Gastrocnemius medialis (tissue), 4 donors: Measurements from ENCODE around the gene SCAP. TPM values are rescaled to one million over a fixed set of nuclear protein-coding genes. Genes with fewer than 3 reads are reported as not detected.

Experiments used
- ATAC-seq, 2 donors: fragments of 150-250 bp; one replicate each; pipeline ENCODE4 v1.9.1; 2016
- DNase-seq, 2 donors: peaks; one replicate each; pipeline ENCODE4 v3.0.0-alpha.2; 2019
- H3K27ac ChIP-seq, 4 donors: fragments of 200-600 bp; sonication (generic); 1 replicate in 1 of 4; 2 replicates in 3 of 4; pipeline ENCODE4 v1.5.1; 2016 to 2018; ENCODE audit warnings: mild to moderate bottlenecking in 2 of 4, moderate library complexity in 1 of 4
- H3K27me3 ChIP-seq, 3 donors: fragments of 200-600 bp; sonication (generic) in 2 of 3; 1 replicate in 1 of 3; 2 replicates in 2 of 3; pipeline versions ENCODE4 v1.5.1 to v1.6.0; 2016 to 2019; ENCODE audit warnings: mild to moderate bottlenecking in 1 of 3, moderate library complexity in 1 of 3
- H3K36me3 ChIP-seq, 2 donors: fragments of 200-600 bp; sonication (generic) in 1 of 2; one replicate each; pipeline ENCODE4 v1.5.1; 2017 to 2018
- H3K4me1 ChIP-seq, 2 donors: fragments of 200-600 bp; sonication (generic) in 1 of 2; one replicate each; pipeline ENCODE4 v1.5.1; 2016 to 2017; ENCODE audit warnings: mild to moderate bottlenecking in 2 of 2
- H3K4me3 ChIP-seq, 4 donors: fragments of 200-600 bp; sonication (generic) in 3 of 4; 1 replicate in 1 of 4; 2 replicates in 3 of 4; pipeline ENCODE4 v1.5.1; 2016 to 2019; ENCODE audit warnings: mild to moderate bottlenecking in 2 of 4
- H3K9me3 ChIP-seq, 3 donors: fragments of 200-600 bp; sonication (generic) in 2 of 3; 1 replicate in 1 of 3; 2 replicates in 2 of 3; pipeline ENCODE4 v1.5.1; 2016 to 2019
- CTCF ChIP-seq, 5 experiments: fragments of 450-650 bp in 3 of 5; fragments of 200-600 bp in 2 of 5; sonication (generic) in 2 of 5; IDR thresholded peaks in 4 of 5; conservative IDR thresholded peaks in 1 of 5; 1 replicate in 4 of 5; 2 replicates in 1 of 5; pipeline ENCODE4 v1.5.1; 2016 to 2019; ENCODE audit warnings: antibody characterized with exemption in 5 of 5, mild to moderate bottlenecking in 3 of 5, moderate library complexity in 3 of 5
- POLR2A ChIP-seq, 2 donors: fragments of 450-650 bp; IDR thresholded peaks; one replicate each; pipeline ENCODE4 v1.6.1; 2017; ENCODE audit warnings: antibody characterized with exemption in 2 of 2, mild to moderate bottlenecking in 2 of 2, moderate library complexity in 2 of 2
- in situ Hi-C, 4 donors: fragments of 200-750 bp; cut with MboI; loops; one replicate each; pipeline versions ENCODE4 v1.15.0 to v1.8.0; 2017; ENCODE audit warnings: low sequenced_read_pairs in 4 of 4
- intact Hi-C: fragments of 100-400 bp; cut with DNase I; formaldehyde crosslinking; loops from one replicate; pipeline ENCODE4 v1.15.1; 2023; ENCODE audit warnings: low total_unique reads
- total RNA-seq, 4 donors: library from RNA; depleted of rRNA; stranded (reverse); fragments of >200 nt; gene quantifications; one replicate each; pipeline versions ENCODE4 v1.1.0 to v1.2.3, GENCODE V29; 2016

Gene SCAP
- total RNA-seq, 4 donors from 2014 or later, result 38.2 to 48.1 (median 42.8) TPM

- in situ Hi-C loops (no loop called here), intact Hi-C loops (loop anchor here (2.0 kb wide), 1 partner anchor 61 kb away; the partner anchor contains the start of gene PTPN23)
- H3K36me3 ChIP-seq, result peaks cover 0 to 12% of the 10 kb centered on the region in 2 donors
- DNase-seq (peak in 1 of 2 donors; percentile 63), ATAC-seq (peak; percentile 27 to 53)
- no peak overlapping the region for H3K4me3 ChIP-seq
- peaks cover 24 to 44% of the 10 kb centered on the region in 2 donors for H3K4me1 ChIP-seq
- H3K27ac ChIP-seq, result peak overlapping the region; percentile 74 to 91 (median 84)
- no peaks in the 10 kb centered on the region for H3K27me3 ChIP-seq
- TF ChIP-seq CTCF (IDR thresholded peaks at IDR 0.05 in 4 of 5, conservative IDR thresholded peaks at IDR 0.05 in 1 of 5), result no peak
- TF ChIP-seq POLR2A (IDR thresholded peaks at IDR 0.05), result no peak
- H3K9me3 ChIP-seq, result no peaks in the 10 kb centered on the region
These were observed 33.8 kb downstream of the SCAP start for GRCh38 chr3:47441796-47442551.

GRCh38 chr3:47440131-47440530 lies 35.6 kb downstream of the SCAP start:
- Histone ChIP-seq H3K36me3 (peaks cover 0 to 12% of the 10 kb centered on the region in 2 donors), H3K27me3 (no peaks in the 10 kb centered on the region), H3K27ac (peak overlapping the region in 3 of 4 donors; percentile 29 to 91 (median 85)), H3K9me3 (no peaks in the 10 kb centered on the region), H3K4me3 (no peak overlapping the region), H3K4me1 (peaks cover 24 to 44% of the 10 kb centered on the region in 2 donors)
- ATAC-seq (no peak), DNase-seq (no peak)
- intact Hi-C loops (no loop called here), in situ Hi-C loops (no loop called here)
- no peak for TF ChIP-seq CTCF (IDR thresholded peaks at IDR 0.05 in 4 of 5, conservative IDR thresholded peaks at IDR 0.05 in 1 of 5)
- TF ChIP-seq POLR2A (IDR thresholded peaks at IDR 0.05), result no peak

GRCh38 chr3:47436180-47436579 lies 39.6 kb downstream of the SCAP start:
- H3K36me3 ChIP-seq, result peaks cover 0 to 40% of the 10 kb centered on the region in 2 donors
- peaks cover 0 to 10% of the 10 kb centered on the region in 2 donors for H3K4me1 ChIP-seq
- intact Hi-C loops (no loop called here), in situ Hi-C loops (no loop called here)
- H3K4me3 ChIP-seq, result no peak overlapping the region
- DNase-seq, result no peak
- H3K27me3 ChIP-seq, result no peaks in the 10 kb centered on the region
- no peak for ATAC-seq
- H3K27ac ChIP-seq, result no peak overlapping the region
- H3K9me3 ChIP-seq, result no peaks in the 10 kb centered on the region
- no peak for TF ChIP-seq POLR2A (IDR thresholded peaks at IDR 0.05)

- no peak for ATAC-seq
- Histone ChIP-seq H3K4me3 (no peak overlapping the region), H3K27ac (no peak overlapping the region), H3K4me1 (peaks cover 0 to 10% of the 10 kb centered on the region in 2 donors), H3K27me3 (no peaks in the 10 kb centered on the region), H3K9me3 (no peaks in the 10 kb centered on the region), H3K36me3 (peaks cover 0 to 39% of the 10 kb centered on the region in 2 donors)
- TF ChIP-seq CTCF (IDR thresholded peaks at IDR 0.05 in 4 of 5, conservative IDR thresholded peaks at IDR 0.05 in 1 of 5) (no peak), POLR2A (IDR thresholded peaks at IDR 0.05) (no peak)
- intact Hi-C loops, result no loop called here
- in situ Hi-C loops, result no loop called here
- DNase-seq, result no peak
These were observed 40.9 kb downstream of the SCAP start for GRCh38 chr3:47434849-47435248.

- ATAC-seq (no peak), DNase-seq (no peak)
- no peak for TF ChIP-seq POLR2A (IDR thresholded peaks at IDR 0.05)
- no peak for TF ChIP-seq CTCF (IDR thresholded peaks at IDR 0.05 in 4 of 5, conservative IDR thresholded peaks at IDR 0.05 in 1 of 5)
- peaks cover 0 to 5% of the 10 kb centered on the region in 2 donors for H3K4me1 ChIP-seq
- peaks cover 0 to 28% of the 10 kb centered on the region in 2 donors for H3K36me3 ChIP-seq
- no peaks in the 10 kb centered on the region for H3K9me3 ChIP-seq
- no peak overlapping the region for H3K4me3 ChIP-seq
- in situ Hi-C loops, result no loop called here
- H3K27ac ChIP-seq, result no peak overlapping the region
- intact Hi-C loops, result no loop called here
- no peaks in the 10 kb centered on the region for H3K27me3 ChIP-seq
These were observed 41.9 kb downstream of the SCAP start for GRCh38 chr3:47433796-47434195.
